Transverse colon (tissue), 4 donors: ENCODE data around the gene WDR7. TPM values are rescaled to one million over a fixed set of nuclear protein-coding genes. Genes with fewer than 3 reads are reported as not detected.

ENCODE experiments used
- DNase-seq: peaks from one replicate; pipeline ENCODE4 v3.0.0-alpha.2; 2019
- H3K27ac ChIP-seq, 4 donors: fragments of 200-600 bp; sonication (generic); 2 replicates each; pipeline ENCODE4 v1.5.1; 2016 to 2018; ENCODE audit warnings: inconsistent platforms in 4 of 4
- H3K27me3 ChIP-seq: fragments of 200-600 bp; sonication (generic); 2 replicates; pipeline ENCODE4 v1.5.1; 2017; ENCODE audit warnings: inconsistent platforms
- H3K36me3 ChIP-seq, 4 donors: fragments of 200-600 bp; sonication (generic); 2 replicates each; pipeline ENCODE4 v1.5.1; 2017 to 2019; ENCODE audit warnings: inconsistent platforms in 4 of 4
- H3K4me1 ChIP-seq, 4 donors: fragments of 200-600 bp; sonication (generic); 2 replicates each; pipeline ENCODE4 v1.5.1; 2017 to 2020; ENCODE audit warnings: inconsistent platforms in 4 of 4
- H3K4me3 ChIP-seq, 4 donors: fragments of 200-600 bp; sonication (generic); 1 replicate in 1 of 4; 2 replicates in 3 of 4; pipeline versions ENCODE4 v1.5.1 to v1.6.1; 2017 to 2019; ENCODE audit warnings: inconsistent platforms in 4 of 4
- H3K9me3 ChIP-seq, 2 donors: fragments of 200-600 bp; sonication (generic); 2 replicates each; pipeline ENCODE4 v1.5.1; 2017 to 2019; ENCODE audit warnings: inconsistent platforms in 2 of 2
- CTCF ChIP-seq, 5 experiments: fragments of 200-600 bp in 3 of 5; fragments of 450-650 bp in 2 of 5; sonication (generic) in 3 of 5; IDR thresholded peaks; 1 replicate in 2 of 5; 2 replicates in 3 of 5; pipeline ENCODE4 v1.5.1; 2016 to 2017; ENCODE audit warnings: antibody characterized with exemption in 5 of 5, inconsistent platforms in 3 of 5, mild to moderate bottlenecking in 2 of 5, moderate library complexity in 1 of 5
- EP300 ChIP-seq: sonication (generic); formaldehyde crosslinking; IDR thresholded peaks from one replicate; pipeline ENCODE4 v1.6.1; 2017; ENCODE audit warnings: antibody characterized with exemption, low read depth
- POLR2A ChIP-seq: fragments of 450-650 bp; IDR thresholded peaks from one replicate; pipeline ENCODE4 v1.6.1; 2016; ENCODE audit warnings: antibody characterized with exemption, mild to moderate bottlenecking, moderate library complexity
- POLR2AphosphoS5 ChIP-seq, 3 donors: sonication (generic); formaldehyde crosslinking; IDR thresholded peaks; one replicate each; pipeline ENCODE4 v1.6.1; 2016; ENCODE audit warnings: antibody characterized with exemption in 3 of 3
- WGBS, 2 donors: methylation state at CpG; one replicate each; pipeline ENCODE4 v1.1.5; 2018; ENCODE audit warnings: low coverage in 1 of 2; 5-methylcytosine and 5-hydroxymethylcytosine counted together
- in situ Hi-C, 4 donors: fragments of 200-750 bp; cut with MboI; loops; one replicate each; pipeline versions ENCODE4 v1.15.0 to v1.15.1; 2017; ENCODE audit warnings: low sequenced_read_pairs in 3 of 4, low pct_ligation_motif_present in 1 of 4, low pct_unique_long_range_greater_than_20kb in 1 of 4
- intact Hi-C: fragments of 100-400 bp; cut with DNase I; formaldehyde crosslinking; loops from one replicate; pipeline ENCODE4 v1.15.1; 2023; ENCODE audit warnings: low total_unique reads
- total RNA-seq, 4 donors: library from RNA; depleted of rRNA; stranded (reverse); fragments of >200 nt; gene quantifications; one replicate each; pipeline ENCODE4 v1.1.0, GENCODE V29; 2016

The WDR7 gene
- total RNA-seq, 4 donors from 2014 or later: 14.9 to 37.5 (median 27.9) TPM

GRCh38 chr18:57023275-57023882, 372.2 kb downstream of the WDR7 start:
- H3K27me3 ChIP-seq: no peaks in the 10 kb centered on the region
- no peak for DNase-seq
- TF ChIP-seq EP300 (no peak), POLR2A (no peak), CTCF (IDR thresholded peaks at IDR 0.05) (no peak), POLR2AphosphoS5 (IDR thresholded peaks at IDR 0.05) (no peak)
- H3K27ac ChIP-seq: no peak overlapping the region
- peaks cover 0 to 10% (median 0%) of the 10 kb centered on the region in 4 donors for H3K36me3 ChIP-seq
- WGBS, 2 donors: 43 to 58% methylated on average over 3 of the region's 3 CpGs
- H3K4me3 ChIP-seq: no peak overlapping the region
- no peaks in the 10 kb centered on the region for H3K4me1 ChIP-seq
- intact Hi-C loops (no loop called here), in situ Hi-C loops (no loop called here)
- no peaks in the 10 kb centered on the region for H3K9me3 ChIP-seq

- WGBS, 2 donors: 68 to 85% methylated on average over 2 to 4 of the region's 4 CpGs
- Histone ChIP-seq H3K27me3 (no peaks in the 10 kb centered on the region), H3K4me1 (no peaks in the 10 kb centered on the region), H3K9me3 (no peaks in the 10 kb centered on the region), H3K4me3 (no peak overlapping the region), H3K27ac (no peak overlapping the region), H3K36me3 (peaks cover 0 to 10% (median 0%) of the 10 kb centered on the region in 4 donors)
- TF ChIP-seq EP300 (no peak), POLR2AphosphoS5 (IDR thresholded peaks at IDR 0.05) (no peak), CTCF (IDR thresholded peaks at IDR 0.05) (no peak), POLR2A (no peak)
- no peak for DNase-seq
- in situ Hi-C loops (no loop called here), intact Hi-C loops (no loop called here)
Measured at GRCh38 chr18:57025540-57025939, 374.4 kb downstream of the WDR7 start.

- Histone ChIP-seq H3K4me3 (no peak overlapping the region), H3K27ac (no peak overlapping the region), H3K4me1 (no peaks in the 10 kb centered on the region), H3K9me3 (no peaks in the 10 kb centered on the region), H3K36me3 (peaks cover 0 to 10% (median 0%) of the 10 kb centered on the region in 4 donors), H3K27me3 (no peaks in the 10 kb centered on the region)
- in situ Hi-C loops (no loop called here), intact Hi-C loops (no loop called here)
- TF ChIP-seq CTCF (IDR thresholded peaks at IDR 0.05): no peak
- TF ChIP-seq POLR2AphosphoS5 (IDR thresholded peaks at IDR 0.05): no peak
- TF ChIP-seq EP300: no peak
- TF ChIP-seq POLR2A: no peak
- WGBS, 2 donors: 96 to 97% methylated on average over 2 of the region's 2 CpGs
- no peak for DNase-seq
Measured at GRCh38 chr18:57026316-57026715, 375.2 kb downstream of the WDR7 start.

GRCh38 chr18:57027190-57027708, 376.1 kb downstream of the WDR7 start:
- H3K27ac ChIP-seq: no peak overlapping the region
- WGBS, 2 donors: 80% methylated on average over 15 of the region's 15 CpGs; no CpG with 5 or more reads in 1 of the 2 donors
- H3K36me3 ChIP-seq: peaks cover 0 to 10% (median 0%) of the 10 kb centered on the region in 4 donors
- in situ Hi-C loops (no loop called here), intact Hi-C loops (no loop called here)
- no peaks in the 10 kb centered on the region for H3K9me3 ChIP-seq
- H3K4me3 ChIP-seq: no peak overlapping the region
- TF ChIP-seq CTCF (IDR thresholded peaks at IDR 0.05) (no peak), EP300 (no peak), POLR2A (no peak), POLR2AphosphoS5 (IDR thresholded peaks at IDR 0.05) (no peak)
- H3K4me1 ChIP-seq: no peaks in the 10 kb centered on the region
- DNase-seq: no peak
- H3K27me3 ChIP-seq: no peaks in the 10 kb centered on the region
